ENCODE measurements around the gene ELF1.

DNA sequence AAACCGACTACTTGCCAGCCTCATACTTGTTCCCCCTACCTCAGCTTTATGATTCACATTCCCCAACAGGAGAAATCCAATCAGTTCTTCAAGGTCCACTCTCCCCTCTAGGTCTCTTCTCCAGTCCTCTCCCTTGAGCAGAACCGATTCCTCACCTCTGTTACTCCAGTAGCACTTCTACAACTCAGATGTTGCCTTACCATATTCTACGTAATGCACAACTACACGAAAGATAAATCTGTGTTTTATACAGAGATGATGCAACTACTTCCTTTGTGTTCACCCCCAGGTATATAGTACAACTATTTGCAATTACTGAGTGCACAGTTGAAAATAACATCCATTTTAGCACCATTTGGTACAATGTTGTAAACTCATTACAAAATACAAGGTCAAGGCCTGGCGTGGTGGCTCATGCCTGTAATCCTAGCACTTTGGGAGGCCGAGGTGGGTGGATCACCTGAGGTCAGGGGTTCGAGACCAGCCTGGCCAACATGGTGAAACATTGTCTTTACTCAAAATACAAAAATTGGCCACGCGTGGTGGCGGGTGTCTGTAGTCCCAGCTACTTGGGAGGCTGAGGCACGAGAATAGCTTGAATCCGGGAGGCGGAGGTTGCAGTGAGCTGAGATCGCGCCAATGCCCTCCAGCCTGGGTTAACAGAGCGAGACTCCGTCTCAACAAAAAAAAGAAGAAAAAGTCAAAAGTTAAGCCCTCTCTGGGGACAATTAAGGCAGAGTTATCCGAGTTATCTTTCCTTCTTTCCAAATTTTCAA is 39.4 kb upstream of the ELF1 start:
- no peak for TF ChIP-seq FOS (IDR thresholded peaks at IDR 0.05; ENCODE audit: borderline replicate concordance, insufficient read depth, low read length)
- TF ChIP-seq, protein P1, sequence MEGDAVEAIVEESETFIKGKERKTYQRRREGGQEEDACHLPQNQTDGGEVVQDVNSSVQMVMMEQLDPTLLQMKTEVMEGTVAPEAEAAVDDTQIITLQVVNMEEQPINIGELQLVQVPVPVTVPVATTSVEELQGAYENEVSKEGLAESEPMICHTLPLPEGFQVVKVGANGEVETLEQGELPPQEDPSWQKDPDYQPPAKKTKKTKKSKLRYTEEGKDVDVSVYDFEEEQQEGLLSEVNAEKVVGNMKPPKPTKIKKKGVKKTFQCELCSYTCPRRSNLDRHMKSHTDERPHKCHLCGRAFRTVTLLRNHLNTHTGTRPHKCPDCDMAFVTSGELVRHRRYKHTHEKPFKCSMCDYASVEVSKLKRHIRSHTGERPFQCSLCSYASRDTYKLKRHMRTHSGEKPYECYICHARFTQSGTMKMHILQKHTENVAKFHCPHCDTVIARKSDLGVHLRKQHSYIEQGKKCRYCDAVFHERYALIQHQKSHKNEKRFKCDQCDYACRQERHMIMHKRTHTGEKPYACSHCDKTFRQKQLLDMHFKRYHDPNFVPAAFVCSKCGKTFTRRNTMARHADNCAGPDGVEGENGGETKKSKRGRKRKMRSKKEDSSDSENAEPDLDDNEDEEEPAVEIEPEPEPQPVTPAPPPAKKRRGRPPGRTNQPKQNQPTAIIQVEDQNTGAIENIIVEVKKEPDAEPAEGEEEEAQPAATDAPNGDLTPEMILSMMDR (IDR thresholded peaks at IDR 0.05; ENCODE audit: extremely low read depth in 1 of 2, insufficient read depth in 1 of 2, low read depth in 1 of 2, low read length in 2 of 2), result no peak
- TF ChIP-seq POLR2AphosphoS5 (IDR thresholded peaks at IDR 0.05; ENCODE audit: insufficient read depth, low read depth, low read length), result no peak
- no peak for TF ChIP-seq POLR2A (IDR thresholded peaks at IDR 0.05; ENCODE audit: low read depth, low read length)
- TF ChIP-seq, protein P2, sequence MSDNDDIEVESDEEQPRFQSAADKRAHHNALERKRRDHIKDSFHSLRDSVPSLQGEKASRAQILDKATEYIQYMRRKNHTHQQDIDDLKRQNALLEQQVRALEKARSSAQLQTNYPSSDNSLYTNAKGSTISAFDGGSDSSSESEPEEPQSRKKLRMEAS (IDR thresholded peaks at IDR 0.05; ENCODE audit: insufficient read depth, insufficient read length), result no peak
- no peak for TF ChIP-seq GATA2 (IDR thresholded peaks at IDR 0.05; ENCODE audit: insufficient read depth, insufficient read length, low read depth, low read length)
